ENCODE measurements around the gene SARDH. TPM values are rescaled to one million over a fixed set of nuclear protein-coding genes. Genes with fewer than 3 reads are reported as not detected.
"Not testable (repeated sequence)": the region's sequence is repeated elsewhere in the genome, so short reads cannot be mapped to it uniquely, and the experiment has no call there.

The SARDH gene
- total RNA-seq, 2 experiments from 2014 or later = 1.6 to 2.1 TPM

DNA sequence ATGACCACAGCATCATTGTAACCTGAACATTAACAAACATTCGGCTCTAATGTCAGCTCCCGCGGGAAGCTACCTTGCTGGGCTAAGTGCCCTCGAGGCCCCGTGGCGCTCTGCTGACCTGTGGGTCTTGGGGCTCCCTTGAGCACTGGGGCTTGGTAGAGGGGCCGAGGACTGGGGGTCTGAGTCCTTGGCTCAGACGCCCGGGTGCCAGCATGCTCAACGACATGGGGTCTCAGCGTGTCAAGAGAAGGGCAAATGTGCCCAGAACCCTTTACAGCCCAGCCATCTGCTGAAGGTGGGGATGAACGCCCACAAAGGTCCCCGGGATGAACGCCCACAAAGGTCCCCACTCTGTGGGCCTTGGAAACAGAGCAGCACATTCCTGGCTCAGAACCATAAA lies 39.7 kb upstream of the SARDH start:
- CTCF ChIA-PET = interaction anchor here (1.9 kb wide), 1 partner anchor 216 kb away, joined by 11 read pairs; no protein-coding TSS in a partner anchor
- POLR2A ChIA-PET = interaction anchor here (0.5 kb wide), 1 partner anchor 1452 kb away, joined by 5 read pairs; no protein-coding TSS in a partner anchor

DNA sequence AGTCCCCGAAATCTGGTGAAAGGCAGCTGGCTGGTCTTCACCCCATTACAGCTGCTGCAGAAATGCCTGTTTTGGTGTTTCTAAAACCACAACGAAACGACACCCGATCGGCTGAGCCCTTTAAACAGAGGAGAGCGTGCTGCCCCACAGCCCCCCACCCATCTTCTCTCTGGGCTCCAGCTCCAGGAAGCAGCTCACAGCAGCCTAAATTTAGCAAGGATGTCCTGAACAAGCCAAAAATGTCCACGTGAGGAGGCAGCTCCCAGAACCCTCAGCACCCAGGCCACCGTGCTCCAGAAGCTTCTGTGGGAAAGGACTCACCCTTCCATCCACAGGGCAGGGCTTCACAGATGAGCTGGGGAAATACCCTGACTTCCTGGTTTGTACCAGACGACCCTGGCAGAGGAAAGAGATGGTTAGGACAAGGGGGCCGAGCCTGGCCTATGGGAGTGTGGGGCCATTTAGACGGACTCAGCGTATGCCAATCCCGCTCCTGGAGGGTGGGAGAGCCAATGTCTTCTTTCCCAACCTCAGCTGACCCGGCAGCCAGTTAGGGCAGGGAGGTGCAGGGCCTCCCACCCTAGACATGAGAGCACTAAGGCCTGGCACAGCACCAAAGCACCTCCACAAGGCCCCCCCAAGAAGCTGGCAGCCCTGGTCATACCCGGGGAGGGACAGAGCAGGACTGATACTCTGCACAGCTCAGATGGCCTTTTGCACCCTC lies 39.1 kb upstream of the SARDH start:
- ChIA-PET POLR2A (no interaction called here), CTCF (interaction anchor here (1.9 kb wide), 1 partner anchor 217 kb away, joined by 11 read pairs; no protein-coding TSS in a partner anchor)

DNA sequence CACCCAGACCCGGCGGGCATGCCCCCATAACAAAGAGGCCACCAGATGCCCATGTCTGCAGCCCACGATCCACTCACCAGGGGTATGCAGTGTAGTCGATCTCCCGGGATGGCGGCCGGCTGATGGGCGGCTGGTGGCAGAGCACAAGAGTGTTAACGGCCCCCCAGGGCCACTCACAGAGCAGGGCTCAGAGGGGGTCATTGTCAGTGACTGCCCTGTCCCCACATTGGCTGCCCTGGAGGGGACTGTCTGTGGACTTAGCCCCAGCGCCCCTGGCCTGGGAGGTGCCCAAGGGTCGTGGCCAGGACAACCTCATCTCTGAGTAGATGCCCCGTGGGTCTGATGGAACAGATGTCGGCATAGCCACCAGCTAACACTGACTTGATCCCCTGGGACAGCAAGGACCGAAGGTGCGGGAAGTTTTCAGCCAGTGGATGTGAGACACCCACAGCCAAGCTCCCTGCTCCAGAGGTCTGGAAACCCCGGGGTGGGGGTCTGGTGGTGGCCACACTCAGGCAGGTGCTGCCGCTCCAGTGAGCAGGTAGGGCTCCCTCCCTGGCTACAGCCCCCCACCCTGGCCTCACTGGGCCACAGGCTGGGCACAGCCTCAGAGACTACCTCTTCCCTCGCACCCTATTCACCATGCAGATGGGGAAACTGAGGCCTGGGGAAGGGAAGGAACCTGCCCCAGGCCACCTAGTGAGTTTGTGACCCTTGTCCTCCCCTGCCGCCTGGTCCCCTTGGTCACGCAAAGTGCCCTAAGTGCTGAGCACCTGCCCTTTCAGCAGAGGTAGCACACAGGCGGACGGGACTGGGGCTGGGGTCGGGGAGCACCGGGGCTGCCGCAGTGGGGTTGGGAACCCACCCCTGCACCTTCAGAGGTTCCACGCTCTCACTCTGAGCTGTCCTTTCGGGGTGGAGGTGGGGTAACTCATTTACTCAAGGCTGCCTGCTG lies 38.1 kb upstream of the SARDH start:
- ChIA-PET POLR2A (no interaction called here), CTCF (no interaction called here)

DNA sequence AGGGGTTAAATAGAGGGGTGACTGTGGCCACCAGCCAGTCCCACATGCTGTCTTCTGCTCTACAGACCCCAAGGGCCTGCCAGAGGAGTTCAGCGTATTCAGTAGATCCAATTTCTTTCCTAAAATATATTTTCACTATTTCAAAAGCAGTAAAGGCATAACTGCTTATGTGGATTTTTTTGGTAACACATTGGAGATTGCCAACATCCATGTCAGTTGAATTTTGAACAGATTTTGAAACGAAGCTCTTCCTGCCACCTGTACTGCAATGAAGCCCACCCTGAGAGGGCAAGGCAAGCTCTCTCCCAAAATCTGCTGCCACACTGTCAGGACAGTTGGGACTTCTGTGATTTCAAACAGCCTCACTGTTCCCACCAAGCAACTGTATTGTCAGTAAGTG lies 37.1 kb upstream of the SARDH start:
- CTCF ChIA-PET = no interaction called here
- POLR2A ChIA-PET = no interaction called here

DNA sequence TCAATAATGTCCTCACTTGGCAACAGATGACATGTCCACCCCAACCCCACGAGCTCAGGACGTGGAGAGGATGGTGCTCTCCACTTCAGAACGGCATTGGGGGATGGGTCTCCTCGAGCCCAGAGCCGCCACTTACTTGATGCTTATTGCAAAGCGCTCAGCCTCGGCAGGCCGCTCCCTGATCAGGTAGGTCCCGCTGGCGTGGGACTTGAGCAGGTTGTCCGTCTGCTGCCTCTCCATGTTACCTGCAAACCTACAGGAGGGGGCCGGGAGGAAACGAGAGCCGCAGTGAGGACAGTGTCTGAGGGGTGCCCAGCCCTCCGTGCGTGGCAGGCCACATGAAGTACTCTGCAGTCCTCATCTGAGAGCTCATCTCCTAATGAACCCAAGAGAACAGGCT lies 36.6 kb upstream of the SARDH start:
- ChIA-PET POLR2A (no interaction called here), CTCF (no interaction called here)

DNA sequence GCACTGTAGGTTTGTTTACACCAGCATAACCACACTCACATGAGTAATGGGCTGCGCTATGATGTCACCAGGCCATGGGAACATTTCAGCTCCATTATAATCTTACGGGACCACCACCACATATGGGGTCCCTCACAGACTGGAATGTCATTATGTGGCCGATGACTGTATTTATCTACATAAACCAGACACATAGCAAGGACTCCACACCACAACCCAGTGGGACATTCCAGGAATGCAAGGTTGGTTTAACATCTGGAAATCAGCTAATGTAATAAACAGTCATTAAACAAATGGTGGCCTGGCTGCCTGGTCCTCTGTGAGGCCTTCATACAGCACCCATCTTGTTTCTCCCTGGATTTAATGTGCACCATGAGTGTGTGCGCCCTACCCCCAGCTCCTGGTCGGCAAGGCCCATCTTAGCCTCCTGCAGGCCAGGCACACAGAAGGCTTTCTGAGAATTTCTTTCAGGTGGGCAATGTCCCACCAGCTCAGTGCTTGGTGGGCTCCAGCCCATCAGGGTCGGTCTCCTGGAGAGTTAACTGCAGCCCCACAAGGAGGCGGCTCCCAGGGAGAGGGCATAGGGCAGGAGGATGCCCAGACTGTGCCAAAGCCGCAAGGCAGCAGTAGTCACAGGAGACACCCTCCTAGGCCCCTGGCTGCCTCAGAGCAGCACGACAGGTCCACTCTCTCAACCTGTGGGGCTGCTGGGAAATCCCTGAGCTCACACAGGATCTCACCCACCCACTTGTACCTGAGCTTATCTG lies 35.9 kb upstream of the SARDH start:
- CTCF ChIA-PET = interaction anchor here (1.6 kb wide), 1 partner anchor 8 kb away, joined by 7 read pairs; no protein-coding TSS in a partner anchor
- POLR2A ChIA-PET = no interaction called here

DNA sequence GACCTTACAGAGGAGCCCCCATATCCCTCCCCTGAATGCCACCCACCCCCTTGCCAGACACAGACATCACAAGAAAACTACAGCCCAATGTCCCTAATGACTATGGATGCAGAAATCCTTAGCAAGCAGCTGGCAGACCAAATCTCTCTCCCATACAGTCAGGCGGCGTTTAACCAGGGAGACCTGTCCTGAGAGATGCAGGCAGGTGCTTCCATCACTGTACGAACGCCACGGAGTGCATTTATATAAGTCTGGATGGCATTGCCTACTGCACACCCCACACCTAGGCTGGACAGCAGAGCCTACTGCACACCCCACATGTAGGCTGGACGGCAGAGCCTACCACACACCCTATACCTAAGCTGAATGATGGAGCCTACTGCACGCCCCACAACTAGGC lies 34.4 kb upstream of the SARDH start:
- CTCF ChIA-PET = interaction anchor here (1.6 kb wide), 1 partner anchor 10 kb away, joined by 7 read pairs; no protein-coding TSS in a partner anchor

DNA sequence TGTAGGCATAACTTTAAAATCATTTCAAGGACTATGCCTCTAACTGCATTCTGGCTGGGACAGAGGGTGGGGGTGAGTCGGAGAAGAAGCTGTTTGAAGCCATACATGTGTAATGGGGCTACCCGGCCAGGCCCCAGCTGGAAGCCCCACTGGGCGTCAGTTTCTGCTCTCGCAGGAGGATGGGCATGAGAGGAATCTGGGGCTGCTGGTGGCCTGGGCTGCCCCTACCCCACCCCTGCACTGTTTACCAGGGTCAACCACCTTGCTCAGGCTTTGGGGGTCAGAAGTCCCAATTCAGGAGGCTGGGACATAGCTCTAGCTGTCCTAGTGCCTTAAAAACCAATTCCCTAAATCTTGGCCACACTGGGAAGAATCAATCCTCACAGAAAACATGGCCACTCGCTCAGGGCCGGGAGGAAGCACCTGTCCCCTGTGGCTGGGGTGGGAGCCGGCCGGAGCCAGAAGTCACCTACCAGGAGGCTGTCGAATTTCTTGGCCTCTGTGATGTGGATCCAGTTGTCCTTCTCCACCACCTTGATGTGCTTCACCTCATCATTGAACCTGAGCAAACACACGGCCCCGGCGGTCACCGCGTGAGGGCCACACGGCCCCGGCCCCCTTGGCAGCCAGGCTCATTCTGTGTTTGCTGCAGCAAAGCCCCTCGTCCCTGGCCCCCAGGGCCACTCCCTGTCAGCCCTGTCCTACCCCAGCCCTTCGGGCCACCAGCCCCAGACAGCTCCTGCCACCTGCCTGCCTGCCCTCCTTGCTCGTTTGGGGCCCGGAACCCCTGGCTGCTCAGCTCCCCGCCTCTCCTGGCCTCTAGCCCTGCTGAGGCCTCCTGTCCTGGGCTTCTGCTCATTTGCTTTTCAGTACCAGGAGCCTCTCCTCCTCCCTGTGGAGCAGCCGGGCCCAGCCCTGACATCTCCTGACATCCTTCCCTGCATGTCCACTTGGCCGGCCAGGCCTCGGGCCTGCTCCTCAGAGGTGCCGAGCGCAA lies 33.6 kb upstream of the SARDH start:
- ChIA-PET POLR2A (no interaction called here), CTCF (no interaction called here)

More for the DNA sequence above, 34.4 kb upstream of the SARDH start:
- POLR2A ChIA-PET = no interaction called here

DNA sequence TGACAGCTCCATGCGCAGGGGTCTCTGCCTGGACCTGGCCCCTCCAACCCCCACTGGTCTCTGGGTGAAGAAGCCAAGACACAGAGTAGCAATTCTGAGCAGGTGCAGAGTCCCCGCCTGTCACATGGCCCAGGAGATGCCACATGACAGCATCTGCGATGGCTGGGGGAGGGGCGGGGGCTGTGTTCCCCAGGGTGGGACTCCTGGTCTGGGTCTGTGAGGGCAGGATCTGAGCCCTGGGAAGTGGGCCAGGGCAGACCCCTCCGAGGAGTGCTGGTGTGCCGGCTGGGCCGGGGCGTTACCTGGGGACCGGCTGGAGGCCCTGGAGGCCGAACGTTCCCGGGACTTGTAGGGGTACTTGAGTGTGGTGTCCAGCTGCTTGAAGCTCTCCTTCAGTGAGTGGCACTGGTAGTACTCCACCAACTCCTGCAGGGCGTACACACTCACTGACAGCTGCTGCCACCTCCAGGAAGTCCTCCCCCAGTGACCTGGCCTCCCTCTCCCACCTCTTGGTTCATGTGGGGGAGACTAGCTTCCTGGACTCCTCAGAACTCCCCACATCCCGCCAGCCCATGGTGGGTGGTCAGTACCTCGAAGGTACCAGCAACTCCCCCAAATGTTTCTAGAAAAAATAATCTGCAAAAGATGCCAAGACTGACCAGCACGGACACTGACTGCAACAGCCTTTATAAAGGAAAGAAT lies 32.1 kb upstream of the SARDH start:
- ChIA-PET POLR2A (no interaction called here), CTCF (no interaction called here)

DNA sequence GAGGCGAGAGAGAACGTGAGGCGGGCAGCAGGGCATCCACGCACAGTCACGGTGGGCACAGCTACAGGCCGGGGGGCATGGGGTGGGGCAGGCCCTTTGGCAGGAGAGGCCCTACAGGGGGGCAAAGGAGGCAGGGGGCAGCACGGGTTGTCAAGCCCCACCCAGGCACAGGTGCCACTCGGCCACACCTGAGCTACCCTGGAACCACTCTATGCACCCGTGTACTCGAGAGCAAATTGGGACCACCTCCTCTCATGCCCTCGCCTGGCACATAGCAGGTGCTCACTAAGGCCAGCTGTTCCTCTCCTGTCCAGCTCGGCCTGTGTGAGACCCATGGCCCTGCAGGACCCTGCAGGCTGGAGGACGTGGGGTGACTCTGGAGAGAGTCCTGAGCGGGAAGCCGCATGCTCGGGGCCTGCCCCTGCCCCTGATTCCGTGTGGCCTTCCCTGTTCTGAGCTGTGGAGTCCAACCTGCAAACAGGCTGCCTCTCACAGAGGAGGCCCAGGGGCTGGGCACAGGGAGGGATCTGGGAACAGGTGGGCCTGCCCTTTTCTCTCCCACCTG lies 31.4 kb upstream of the SARDH start:
- POLR2A ChIA-PET = no interaction called here

DNA sequence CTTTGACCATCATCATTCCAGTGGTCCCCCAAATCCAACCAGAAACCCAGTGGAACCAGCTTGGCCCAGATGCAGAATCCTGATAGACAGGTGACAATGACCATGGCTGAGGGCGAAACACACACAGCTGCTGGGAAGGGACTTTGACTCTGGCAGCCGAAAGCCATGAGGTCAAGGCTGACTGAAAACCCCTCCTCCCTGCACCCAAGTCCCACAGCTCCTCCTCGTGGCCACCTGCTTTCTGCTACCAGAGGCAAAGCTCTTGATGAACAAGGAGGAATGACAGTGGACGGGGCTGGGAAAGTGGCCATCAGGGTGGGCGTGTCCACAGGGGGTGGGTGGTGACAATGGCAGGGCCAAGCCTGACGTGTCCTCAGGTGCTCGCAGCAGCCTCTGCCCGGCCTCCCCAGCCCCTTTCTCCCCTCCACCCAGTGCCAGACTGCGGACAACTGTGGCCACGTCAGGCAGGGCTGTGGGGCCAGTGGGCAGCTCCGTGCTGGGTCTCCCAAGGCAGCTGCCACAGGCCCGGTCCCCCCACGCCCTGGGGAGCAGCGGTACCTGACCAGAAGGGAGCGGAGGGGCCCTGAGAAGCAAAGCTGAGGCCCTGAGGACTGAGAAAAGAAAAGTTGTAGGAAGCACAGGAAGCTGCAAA lies 30.8 kb upstream of the SARDH start:
- ChIA-PET CTCF (interaction anchor here (0.9 kb wide), 1 partner anchor 13 kb away, joined by 3 read pairs; no protein-coding TSS in a partner anchor), POLR2A (no interaction called here)

More for the DNA sequence above, 31.4 kb upstream of the SARDH start:
- CTCF ChIA-PET = interaction anchor here (0.9 kb wide), 1 partner anchor 13 kb away, joined by 3 read pairs; no protein-coding TSS in a partner anchor

DNA sequence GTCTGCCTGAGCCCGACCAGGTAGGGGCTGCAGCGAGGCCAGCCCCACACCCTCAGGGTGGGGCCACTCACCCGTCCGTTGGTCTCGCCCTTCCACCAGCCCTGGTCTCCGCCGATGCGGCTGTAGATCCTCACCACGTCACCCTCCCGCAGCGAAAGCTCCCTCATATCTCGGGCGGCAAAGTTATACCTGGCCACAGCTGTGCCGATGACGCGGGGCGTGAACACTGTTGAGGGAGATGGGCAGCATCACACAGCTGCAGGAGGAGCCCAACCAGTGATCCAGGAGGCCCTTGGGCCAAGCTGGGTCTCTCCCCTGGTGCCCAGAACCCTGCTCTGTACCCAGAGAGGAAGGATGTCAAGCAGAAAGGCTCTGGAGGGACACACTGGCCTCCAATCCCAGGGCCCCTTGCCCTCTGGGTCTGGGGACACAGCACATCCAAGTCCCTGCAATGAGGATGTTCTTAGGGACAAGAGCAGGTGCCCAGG lies 30.3 kb upstream of the SARDH start:
- CTCF ChIA-PET = no interaction called here
- POLR2A ChIA-PET = no interaction called here

DNA sequence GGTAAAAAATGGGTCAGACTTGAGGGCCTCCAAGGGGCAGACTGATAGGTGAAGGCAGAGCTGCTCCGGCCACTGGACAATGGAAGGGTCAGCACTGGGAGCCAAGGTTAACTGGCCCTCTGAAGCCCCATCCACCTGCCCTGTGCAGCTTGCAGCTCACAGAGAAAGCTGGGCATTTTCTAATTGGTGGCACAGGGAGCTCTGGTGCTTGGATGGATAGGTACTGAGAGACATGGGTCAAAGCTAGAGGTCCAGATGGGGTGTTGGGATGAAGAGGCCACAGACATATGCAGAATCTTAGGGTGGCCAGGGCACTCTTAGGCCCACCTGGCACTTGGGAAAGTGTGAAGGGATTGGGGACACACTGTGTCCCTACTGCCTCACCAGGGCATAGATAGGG lies 29.5 kb upstream of the SARDH start:
- ChIA-PET POLR2A (no interaction called here), CTCF (no interaction called here)

DNA sequence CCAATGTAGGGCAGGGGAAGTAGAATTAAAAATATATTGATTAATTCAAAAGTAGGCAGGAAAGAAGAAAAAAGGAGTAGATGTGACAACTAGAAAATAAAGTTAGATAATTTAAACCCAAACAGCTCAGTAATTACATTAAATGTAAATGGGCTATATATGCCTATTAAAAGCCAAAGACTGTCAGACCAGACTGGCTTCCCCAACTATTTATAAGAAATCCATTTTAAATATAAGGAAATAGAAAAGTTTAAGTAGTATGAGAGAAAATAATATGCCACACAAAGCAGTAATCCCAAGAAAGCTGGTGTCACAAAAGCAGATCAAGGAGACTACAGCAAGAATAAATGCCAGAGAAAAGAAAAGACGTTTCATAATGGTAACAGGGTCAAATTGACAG lies 28.9 kb upstream of the SARDH start:
- ChIA-PET CTCF (no interaction called here), POLR2A (no interaction called here)

DNA sequence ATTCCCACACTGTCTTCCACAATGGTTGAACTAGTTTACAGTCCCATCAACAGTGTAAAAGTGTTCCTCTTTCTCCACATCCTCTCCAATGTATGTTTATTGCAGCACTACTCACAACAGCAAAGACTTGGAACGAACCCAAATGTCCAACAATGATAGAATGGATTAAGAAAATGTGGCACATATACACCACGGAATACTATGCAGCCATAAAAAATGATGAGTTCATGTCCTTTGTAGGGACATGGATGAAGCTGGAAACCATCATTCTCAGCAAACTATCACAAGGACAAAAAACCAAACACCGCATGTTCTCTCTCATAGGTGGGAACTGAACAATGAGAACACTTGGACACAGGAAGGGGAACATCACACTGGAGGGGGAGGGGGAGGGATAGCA lies 28.1 kb upstream of the SARDH start:
- CTCF ChIA-PET, POLR2A ChIA-PET: not testable (repeated sequence)

DNA sequence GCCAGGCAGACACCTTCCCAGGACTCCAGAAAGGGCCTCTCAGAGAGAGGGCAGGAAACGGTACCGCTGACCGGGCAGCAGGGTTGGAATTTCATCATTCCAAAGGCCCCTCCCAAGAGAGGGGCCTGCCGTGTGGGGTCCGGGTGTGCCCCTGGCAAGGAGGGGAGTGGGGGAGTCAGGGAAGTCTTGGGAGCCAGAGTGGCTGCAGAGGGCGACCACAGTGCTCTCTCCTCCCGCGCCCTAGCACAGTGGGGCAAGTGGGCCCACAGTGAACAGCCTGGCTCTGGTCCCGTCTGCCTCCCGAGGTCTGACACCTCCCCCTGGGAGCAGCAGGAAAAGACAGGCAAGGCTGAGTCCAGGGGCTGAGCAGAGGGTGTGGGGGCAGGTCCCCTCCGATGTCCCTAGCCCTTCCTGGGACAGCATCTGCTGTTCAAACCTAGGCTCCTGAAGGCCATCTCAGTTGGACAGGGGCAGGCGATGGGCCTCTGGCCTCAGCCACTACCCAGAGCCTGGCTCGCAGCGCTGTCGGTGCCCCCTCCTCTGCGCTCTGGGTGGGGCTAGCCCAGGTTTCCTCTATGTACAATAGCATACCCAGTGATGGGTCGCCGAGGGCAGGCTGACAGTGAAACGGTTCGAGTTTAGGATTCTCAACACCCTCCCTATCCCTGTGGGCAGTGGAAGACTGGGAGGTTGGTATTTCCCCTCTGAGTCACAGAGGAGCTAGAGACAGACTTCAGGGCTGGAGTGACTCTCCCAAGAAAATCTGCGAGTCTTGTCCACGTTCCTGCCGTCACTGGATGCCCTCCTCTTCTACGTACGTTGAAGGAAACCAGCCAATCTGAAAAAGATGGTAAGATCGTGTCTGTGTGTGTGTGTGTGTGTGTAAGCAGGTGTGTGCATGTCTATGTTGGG lies 25.4 kb upstream of the SARDH start:
- POLR2A ChIA-PET = no interaction called here

More for the DNA sequence above, 25.4 kb upstream of the SARDH start:
- CTCF ChIA-PET = no interaction called here

Measured in activated CD8-positive, alpha-beta memory T cell treated with anti-CD3 and anti-CD28 coated beads for 36 hours (primary cell).